ENCODE data around the gene POFUT1.
A peak's percentile ranks its signal among the peaks of the same experiment; 100 is the strongest.
"Not testable (repeated sequence)": the region's sequence is repeated elsewhere in the genome, so short reads cannot be mapped to it uniquely, and the experiment has no call there.

The POFUT1 gene

DNA sequence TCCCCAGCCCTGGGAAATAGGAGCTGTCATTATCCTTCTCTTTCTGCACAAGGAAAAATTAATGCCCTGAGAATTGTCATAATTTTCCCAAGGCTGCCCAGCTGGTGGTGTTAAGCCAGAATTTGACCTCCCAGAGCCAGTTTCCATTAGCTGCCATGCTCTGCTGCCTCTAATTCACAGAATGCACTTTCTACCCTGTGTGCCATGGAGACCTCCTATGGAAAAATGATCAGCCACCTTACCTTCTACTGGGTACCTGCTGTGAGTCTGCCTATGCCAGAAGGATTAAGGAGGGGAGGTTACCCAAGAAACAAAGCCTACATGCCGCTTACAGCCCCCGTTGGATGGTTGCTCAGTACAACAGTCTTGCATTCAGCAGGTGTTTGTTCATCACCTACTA lies 29.1 kb downstream of the POFUT1 start:
- no peak for DNase-seq

DNA sequence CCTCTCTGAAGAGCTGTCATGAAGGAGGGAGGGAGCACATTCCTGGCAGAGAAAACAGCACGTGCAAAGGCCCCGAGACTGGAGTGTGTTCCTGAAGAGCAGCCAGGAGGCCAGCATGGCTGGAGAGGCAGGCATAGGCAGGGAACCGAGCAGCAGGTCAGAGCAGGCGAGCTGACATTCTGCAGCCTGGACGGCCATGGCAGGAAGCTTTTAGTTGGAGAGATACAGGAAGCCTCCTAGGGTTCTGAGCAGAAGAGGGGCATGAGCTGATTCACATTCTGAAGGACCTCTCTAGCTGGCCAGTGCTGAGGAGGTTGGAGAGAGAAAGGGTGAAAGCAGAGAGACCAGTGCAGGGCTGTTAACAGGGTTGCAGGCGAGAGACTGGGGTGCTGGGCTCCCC lies 29.7 kb downstream of the POFUT1 start:
- DNase-seq = no peak

DNA sequence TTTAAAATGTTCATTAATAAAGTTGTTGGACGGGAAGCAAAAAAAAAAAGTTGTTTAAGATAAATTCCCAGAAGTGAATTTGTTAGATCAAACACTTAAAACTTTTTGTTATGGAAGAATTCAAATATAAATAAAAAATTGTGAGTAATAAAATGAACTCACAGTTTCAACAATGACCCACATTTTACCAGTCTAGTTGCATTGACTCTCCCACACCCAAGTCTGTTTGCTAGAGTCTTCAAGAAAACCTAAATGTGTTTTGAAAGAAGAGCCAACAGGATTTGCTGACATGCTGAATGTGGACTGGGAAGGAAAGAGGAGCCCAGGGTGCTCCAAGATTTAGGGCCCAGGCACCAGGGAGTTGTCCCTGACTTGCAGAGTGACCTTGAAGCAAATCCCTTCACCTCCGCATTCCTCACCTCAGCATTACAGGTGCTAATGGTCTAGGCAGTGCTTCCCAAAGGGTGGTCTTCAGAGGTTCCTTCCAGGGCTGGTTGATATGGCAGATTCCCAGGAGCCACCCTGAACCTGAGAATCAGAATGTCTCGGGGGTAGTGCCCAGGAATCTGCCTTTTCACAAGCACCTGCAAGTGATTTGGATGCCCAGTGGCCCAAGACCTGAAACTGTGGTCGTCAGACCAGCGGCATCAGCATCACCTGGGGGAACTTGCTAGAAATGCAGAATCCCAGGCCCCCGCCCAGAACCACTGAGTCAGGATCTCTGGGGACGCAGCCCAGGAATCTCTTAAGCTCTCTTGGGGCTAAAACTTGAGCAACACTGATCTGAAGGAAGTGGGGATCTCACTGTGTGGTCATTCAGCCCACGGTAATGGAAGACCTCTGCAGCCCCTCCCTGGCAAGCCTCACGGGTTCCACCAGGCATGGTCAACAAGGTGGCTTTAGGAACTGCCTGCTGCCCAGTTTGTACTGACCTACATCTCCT lies 31.1 kb downstream of the POFUT1 start:
- DNase-seq = no peak

DNA sequence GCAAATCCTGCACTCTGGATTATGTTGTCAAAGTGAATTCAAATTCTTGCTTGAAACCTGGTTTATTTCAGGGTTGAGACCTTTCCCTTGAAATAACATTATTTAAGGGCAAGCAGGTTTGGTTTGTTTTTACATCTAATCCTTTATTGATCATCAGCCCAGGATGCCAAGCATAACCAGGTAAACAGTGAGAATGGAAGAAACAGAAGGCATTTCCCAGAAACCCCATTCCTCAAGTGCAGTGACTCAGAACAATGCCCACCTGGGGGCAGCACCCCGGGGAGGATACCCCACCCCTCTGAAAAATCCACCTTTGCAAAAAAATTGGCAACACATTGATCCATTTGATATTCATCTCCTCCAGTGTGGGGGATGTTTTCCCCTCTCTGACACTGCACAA lies 32.5 kb downstream of the POFUT1 start:
- DNase-seq = no peak

DNA sequence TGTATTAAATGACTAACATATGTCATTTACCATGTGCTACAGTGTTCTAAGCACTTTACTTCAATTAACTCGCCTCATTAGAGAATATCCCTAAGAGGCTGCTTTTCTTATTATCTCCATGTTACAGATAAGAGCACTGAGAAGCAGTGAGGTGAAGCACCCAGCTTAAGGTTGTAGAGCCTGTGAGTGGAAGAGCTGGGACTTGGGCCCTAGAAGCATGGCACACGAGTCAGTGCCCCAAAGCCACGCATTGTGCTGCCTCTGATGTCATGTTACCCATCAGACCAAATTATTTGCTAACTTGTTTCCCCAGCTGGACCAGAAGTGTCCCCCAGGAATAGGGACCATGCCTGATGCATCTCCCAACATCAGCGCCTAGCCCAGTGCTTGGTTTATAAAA lies 34.1 kb downstream of the POFUT1 start:
- no peak for DNase-seq

DNA sequence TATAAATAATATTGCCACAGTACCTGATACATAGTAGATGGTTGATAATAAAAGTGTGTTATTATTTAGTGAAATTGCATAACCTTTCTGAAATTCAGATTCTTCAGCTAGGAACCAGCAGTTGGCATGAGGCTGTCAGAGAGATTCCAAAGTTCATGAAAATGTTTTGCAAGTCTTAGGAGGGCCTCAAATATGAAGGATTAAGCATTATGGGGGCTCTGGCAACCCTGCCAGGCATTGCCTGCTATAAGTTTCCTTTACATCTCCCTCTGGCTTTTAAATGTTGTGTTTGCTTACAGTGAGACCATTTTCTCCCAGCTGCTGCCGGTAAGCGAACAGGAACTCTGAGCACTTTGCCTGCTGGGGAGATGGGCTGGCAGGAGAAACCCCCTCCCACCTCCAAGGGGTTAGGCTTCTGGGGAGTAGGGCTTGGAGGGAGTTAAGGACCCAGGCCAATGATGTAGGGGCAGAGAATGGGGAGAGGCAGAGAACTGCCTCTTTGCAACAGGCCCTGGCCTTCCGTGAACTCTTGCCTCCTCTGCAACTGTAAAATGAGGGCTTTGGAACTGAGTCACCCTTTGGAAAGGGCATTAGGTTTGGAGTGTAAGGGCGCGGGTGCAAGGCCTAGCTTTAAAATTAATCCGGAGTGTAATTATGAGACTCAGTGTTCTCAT lies 36.6 kb downstream of the POFUT1 start:
- DNase-seq = no peak

DNA sequence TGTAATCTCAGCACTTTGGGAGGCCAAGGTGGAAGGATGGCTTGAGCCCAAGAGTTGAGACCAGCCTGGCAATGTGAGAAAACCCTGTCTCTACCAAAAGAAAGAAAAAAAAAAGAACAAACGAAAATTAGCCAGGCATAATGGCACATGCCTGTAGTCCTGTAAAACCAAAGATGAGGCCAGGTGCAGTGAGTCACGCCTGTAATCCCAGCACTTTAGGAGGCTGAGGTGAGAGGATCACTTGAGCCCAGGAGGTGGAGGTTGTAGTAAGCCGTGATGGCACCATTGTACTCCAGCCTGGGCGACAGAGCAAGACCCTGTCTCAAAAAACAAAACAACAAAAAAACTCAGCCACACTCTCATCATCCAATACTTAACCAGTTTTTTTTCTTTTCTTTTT lies 37.3 kb downstream of the POFUT1 start:
- DNase-seq = no peak

DNA sequence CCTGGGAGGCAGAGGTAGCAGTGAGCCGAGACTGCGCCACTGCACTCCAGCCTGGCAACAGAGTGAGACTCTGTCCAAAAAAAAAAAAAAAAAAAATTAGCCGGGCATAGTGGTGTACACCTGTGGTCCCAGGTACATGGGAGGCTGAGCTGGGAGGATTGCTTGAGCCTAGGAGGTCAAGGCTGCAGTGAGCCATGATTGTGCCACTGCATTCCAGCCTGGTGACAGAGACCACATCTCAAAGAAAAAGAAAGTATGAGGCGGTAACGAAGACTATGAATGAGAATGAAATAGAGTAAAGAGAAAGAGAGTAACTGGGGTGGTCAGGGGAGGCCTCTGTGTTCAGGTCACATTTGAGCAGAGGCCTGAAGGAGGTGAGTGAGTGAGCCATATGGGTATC lies 38.5 kb downstream of the POFUT1 start:
- not testable (repeated sequence) for DNase-seq

DNA sequence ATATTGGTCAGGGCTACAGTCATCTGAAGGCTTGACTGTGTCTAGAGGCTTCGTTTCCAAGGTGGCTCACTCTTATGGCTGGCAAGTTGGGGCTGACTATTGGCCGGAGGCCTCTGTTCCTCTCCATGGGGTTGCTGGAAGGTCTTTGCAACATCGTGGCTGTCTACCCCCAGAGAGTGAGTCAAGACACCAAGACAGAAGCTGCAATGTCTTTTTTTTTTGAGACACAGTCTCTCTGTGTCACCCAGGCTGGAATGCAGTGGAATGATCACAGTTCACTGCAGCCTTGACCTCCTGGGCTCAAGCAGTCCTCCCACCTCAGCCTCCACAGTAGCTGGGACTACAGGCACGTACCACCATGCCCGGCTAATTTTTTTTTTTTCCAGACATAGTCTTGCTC lies 40.4 kb downstream of the POFUT1 start:
- no peak for DNase-seq

DNA sequence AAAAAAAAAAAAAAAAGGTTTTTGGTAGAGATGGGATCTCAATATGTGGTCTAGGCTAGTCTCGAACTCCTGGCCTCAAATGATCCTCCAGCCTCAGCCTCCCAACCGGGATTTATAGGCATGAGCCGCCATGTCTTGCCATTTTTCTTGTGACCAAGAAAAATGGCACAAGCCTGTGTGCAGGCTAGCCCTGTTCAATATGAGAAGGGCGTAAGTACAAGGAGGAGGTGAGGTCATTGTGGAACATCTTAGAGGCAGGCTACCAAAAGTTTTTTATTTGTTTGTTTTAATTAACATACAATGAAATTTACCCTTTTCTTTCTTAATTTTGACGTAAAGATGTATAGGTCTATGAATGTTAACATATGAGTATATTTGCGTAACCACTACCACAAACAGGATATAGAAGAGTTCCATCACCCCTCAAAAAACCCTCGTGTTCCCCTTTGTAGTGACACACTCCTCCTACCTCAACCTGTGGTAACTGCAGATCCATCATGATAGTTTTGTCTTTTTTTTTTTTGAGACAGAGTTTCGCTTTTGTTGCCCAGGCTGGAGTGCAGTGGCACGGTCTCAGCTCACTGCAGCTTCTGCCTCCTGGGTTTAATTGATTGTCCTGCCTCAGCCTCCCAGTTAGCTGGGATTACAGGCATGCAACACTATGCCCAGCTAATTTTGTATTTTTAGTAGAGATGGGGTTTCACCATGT lies 41.5 kb downstream of the POFUT1 start:
- no peak for DNase-seq

DNA sequence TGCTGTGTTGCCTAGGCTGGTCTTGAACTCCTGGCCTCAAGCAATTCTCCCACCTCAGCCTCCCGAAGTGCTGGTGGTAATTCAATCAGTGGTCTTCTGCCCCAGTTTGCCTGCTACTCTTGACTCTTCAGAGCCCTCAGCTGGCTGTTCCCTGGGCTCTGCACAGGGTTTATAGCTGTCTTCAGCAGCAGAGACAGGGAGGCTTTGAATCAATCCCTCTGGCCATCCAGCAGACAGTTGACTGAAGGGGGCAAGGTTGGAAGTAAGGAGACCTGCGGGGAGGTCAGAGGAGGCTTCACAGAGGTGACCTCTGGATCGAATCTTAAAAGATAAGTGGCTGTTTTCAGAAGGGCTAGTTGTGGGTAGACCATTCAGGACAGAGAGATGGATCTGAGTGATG lies 43.8 kb downstream of the POFUT1 start:
- no peak for DNase-seq

DNA sequence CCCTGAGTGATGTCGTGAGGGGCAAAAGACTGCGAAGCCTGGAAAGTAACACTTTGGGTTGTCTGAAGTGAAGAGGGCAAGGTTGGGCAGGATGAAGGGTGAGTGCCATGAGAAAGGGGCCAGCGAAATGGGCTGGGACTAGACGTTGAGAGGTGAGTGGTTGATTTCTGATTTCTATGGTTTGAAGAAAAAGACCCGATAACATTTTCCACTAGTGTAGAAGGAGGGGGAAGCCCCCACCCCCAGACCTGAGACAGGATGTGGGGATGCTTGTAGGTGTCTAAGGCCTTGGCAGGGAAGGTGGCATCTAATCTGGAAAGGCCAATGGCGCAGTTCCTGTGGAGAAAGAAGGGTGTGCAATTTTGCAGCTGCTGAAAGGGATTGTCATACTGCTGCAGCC lies 44.5 kb downstream of the POFUT1 start:
- no peak for DNase-seq

DNA sequence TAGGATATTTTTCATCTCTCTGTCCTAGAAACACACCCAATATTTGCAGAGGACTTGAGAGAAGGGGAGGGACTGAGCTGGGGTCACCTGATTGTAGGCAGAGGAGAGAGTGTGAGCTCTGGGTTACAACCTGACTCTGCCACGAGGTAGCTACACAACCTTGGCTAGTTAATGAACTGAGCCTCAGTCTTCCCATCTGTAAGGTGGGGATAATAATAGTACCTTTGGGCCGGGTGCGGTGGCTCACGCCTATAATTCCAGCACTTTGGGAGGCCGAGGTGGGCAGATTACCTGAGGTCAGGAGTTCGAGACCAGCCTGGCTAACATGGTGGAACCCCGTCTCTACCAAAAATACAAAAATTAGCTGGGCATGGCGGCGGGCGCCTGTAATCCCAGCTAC lies 53.3 kb downstream of the POFUT1 start:
- not testable (repeated sequence) for DNase-seq

DNA sequence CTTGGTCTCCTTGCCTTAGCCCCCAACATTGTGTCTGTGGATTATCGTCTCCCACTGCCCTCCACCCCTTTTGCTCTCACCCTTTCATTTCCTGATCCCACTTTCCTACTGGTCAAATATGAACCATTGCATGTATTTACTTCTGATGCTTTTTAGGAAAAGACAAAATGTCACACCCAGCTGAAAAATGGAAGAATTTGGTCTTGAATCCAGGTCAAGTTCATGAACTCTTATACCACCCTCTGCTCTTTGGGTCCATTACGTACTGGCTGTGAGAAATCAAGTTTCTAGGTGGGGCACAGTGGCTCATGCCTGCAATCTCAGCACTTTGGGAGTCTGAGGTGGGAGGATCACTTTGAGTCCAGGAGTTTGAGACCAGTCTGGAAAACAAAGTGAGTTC lies 54.0 kb downstream of the POFUT1 start:
- no peak for DNase-seq

DNA sequence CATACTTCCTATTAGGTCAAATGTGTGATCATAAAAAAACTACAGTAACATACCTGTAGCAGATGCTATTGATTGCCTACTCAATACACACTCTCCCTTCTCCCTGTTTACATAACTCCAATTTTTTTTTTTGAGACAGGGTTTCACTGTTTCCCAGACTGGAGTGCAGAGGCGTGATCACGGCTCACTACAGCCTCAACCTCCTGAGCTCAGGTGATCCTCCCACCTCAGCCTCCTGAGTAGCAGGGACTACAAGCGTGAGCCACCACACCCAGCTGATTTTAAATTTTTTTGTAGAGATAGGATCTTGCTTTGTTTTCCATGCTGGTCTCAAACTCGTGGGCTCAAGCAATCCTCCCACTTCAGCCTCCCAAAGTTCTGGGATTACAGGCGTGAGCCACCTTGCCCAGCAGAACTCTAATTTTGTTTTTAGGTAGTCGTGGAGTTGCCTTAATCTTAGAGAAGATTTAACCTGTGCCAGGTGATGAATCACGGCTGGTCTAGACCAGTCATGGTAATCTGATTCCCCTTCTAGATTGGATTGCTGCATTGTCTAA lies 55.8 kb downstream of the POFUT1 start:
- DNase-seq = no peak

DNA sequence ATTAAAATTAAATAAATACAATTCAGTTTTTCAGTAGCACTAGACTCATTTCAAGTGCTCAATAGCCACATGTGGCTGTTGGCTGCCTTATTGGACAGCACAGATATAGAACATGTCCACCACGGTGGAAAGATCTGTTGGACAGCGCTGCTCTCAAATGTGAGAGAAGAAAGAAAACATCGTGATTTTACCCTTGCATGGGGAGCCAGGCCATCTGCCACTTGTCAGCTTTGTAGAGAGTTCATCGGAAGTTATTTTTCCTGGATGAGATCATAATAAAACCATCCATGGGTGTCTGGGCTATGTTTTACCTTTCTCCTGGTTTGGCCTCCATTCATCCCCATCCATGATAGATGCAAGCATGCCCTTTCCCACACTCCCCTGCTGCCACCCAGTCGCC lies 63.9 kb downstream of the POFUT1 start:
- no peak for DNase-seq

DNA sequence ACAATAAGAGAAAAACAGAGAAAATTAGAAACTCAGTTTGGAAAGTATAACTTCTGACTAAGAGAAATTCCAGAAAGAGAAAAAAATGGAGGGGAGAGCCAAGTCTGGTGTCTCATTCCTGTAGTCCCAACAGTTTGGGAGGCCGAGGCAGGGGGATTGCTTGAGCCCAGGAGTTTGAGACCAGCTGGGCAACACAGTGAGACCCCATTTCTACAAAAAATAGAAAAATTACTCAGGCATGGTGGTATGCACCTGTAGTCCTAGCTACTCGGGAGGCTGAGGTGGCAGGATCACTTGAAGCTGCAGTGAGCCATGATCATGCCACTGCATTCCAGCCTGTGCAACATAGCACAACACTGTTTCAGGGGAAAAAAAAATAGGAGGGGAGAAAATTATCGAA lies 66.7 kb downstream of the POFUT1 start:
- DNase-seq = no peak

DNA sequence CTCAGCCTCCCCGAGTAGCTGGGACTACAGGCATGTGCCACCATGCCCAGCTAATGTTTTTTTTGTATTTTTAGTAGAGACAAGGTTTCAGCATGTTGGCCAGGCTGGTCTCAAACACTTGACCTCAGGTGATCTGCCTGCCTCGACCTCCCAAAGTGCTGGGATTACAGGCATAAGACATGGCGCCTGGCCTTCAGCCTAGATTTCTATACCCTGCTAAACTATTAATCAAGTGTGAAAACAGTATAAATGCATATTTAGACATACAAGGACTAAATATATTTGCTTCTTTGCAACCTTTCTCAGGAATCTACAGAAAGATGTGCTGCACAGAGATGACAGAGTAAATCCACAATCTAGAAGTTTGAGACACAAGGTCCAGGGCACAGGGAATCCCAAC lies 67.5 kb downstream of the POFUT1 start:
- DNase-seq = not testable (repeated sequence)

DNA sequence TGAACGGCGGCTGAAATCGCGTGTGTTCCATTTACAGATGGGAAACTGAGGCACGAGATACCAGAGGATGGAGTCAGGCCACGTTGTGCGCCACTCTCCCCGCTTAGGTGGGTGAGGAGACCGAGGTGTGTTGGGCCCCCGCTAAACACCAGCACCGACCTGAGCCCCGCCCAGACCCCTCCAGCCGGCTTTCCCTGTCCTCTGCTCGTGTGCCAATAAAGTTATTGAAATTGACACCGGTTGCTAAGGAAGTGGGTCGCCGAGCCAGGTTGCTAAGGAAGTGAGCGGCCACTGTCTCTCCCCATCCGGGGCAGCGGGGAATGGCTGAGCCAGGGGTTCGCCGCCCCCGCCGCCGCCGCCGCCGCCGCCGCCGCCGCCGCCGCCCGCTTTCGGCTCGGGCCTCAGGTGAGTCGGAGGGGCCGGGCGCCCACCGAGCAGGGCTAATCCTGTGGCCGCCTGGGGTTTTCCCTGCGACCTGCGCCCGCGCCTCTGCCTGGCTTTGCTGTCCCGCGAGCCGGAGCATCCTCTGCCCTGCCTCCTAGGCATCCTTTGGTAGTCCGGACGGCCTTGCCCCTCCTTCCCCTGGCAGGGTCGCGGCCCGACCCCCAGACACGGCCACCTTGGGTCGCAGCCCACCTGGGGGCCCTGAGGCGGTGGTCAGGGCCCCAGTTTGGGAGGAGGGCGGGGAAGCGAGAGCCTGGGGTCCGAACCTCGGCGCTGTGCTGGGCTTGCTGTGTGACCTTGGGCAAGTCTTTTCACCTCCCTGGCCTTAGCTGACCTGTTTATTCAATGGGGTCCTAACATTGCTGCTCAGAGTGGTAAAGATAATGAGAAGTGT lies 69.9 kb downstream of the POFUT1 start, which contains the start of gene KIF3B:
KIF3B (plus strand) TSS at position 291 of the 838 bp plus-strand sequence. CDS start 32,127 bp downstream, outside the sequence.
- peak; percentile 91 for DNase-seq

DNA sequence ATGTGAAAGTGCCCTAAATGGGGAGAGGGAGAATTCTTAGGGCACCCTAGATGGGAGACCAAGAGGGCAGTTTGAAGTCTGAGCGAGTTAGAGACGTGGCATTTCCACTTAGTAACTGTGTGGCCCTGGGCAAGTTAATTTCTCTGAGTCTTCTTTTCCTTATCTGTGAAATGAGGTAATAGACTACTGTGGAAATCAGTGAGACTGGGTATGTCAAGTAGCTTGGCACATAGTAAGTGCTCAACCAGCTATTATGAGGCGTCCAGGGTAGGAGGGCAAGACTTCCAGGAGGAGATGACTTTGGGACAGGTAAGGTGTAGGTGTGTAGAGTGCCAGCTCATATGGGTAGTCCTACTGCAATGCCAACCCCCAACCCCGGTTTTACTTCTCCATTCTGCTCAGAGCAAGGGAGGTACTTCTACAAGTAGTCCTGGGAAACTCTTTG lies 70.5 kb downstream of the POFUT1 start:
- DNase-seq = no peak

DNA sequence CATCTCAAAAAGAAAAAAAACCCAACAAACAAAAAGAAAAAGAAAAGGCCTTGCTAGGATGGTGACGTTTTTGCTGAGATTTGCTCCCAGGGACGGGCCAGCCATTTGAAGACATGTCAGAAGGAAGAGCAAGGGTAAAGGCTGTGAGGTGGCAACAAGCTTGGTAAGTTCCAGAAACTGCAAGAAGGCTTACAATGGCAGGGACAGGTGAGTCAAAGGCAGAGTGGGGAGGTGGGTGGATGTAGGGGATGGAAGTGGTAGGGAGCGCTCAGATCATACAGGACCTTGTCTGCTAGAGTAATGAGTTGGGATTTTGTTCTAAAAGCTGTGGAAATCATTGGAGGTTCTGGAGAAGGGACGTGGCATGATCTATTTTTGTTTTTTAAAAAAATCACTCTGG lies 74.0 kb downstream of the POFUT1 start:
- DNase-seq = no peak

DNA sequence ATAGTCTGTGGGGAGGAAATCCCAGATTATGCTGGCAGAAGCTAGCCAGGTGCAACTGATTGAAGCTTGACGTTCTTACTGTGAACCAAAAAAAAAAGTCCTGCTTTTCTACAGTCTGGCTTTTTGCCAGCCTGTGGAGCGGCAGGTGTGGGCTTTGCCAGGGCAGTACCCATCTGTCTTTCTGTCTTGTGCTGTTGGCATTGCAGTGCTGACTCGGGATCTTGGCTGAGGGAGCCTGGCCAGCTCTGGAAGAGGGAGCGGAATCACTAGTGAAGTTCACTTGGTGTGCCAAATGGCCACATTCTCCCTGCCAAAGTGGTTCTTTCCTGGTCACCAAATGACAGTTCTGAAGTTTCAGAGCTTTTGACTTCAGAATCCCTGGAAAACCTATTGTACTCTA lies 74.8 kb downstream of the POFUT1 start:
- no peak for DNase-seq

All from fibroblast of upper back skin (primary cell).